ENCODE measurements around the gene DHRS3.

DHRS3 gene

DNA sequence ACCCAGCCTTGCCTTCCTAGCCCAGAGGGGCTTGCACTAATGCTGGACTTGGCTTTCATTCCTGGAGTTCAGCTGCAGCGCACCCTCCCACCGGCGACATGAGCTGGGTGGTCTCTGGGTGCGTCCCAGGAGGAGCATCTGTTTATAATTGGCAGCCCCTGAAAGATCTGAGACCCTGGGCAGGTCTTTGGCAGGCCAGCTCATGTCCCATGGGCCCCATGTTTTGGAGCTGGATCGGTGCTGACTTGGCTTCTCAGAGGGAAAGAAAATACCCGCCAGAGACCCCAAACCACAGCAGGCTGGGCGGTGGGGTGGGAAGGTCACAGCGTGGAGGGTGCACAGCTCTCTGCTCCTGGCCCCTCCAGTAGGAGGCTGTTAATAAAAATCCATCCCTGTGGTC is 29.3 kb downstream of the DHRS3 start:
- DNase-seq (ENCODE audit: low read depth): no peak
- no peak overlapping the region for H3K4me3 ChIP-seq (ENCODE audit: control insufficient read depth, low read depth, low read length)
- TF ChIP-seq, protein P1, sequence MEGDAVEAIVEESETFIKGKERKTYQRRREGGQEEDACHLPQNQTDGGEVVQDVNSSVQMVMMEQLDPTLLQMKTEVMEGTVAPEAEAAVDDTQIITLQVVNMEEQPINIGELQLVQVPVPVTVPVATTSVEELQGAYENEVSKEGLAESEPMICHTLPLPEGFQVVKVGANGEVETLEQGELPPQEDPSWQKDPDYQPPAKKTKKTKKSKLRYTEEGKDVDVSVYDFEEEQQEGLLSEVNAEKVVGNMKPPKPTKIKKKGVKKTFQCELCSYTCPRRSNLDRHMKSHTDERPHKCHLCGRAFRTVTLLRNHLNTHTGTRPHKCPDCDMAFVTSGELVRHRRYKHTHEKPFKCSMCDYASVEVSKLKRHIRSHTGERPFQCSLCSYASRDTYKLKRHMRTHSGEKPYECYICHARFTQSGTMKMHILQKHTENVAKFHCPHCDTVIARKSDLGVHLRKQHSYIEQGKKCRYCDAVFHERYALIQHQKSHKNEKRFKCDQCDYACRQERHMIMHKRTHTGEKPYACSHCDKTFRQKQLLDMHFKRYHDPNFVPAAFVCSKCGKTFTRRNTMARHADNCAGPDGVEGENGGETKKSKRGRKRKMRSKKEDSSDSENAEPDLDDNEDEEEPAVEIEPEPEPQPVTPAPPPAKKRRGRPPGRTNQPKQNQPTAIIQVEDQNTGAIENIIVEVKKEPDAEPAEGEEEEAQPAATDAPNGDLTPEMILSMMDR (IDR thresholded peaks at IDR 0.05; ENCODE audit: control insufficient read depth, insufficient read depth, low read depth, low read length, missing control alignments): no peak

DNA sequence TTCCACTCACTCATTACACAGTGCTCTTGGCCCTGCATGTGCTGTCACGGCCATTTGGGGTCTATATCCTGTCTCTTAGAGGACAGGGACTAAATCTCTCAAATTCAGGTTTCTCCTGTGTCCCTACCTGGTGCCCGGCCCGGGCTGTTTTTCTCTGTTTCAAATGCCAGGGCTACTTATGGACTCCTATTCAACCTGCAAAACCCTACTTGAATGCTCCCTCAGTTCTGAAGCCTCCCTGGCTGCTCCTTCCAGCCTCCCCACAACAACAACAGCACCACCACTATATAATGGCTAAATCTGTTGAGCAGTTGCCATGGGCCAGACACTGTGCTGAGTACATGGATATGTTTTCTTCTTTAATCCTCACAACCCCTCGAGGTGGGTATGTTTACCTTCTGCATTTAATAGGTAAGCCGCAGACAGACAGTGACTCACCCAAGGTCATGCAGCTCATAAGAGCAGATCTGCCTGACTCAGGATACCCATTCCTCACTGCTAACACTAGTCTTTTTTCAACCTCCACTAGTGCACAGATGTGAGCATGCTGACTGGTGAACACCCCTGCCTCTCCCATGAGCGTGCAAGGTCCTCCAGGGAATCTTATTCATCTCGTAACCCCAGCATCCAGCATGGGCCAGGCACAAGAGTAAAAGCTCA is 29.9 kb downstream of the DHRS3 start:
- TF ChIP-seq, protein P1 (IDR thresholded peaks at IDR 0.05; ENCODE audit: control insufficient read depth, insufficient read depth, low read depth, low read length, missing control alignments): no peak
- H3K4me3 ChIP-seq (ENCODE audit: control insufficient read depth, low read depth, low read length): no peak overlapping the region
- no peak for DNase-seq (ENCODE audit: low read depth)

DNA sequence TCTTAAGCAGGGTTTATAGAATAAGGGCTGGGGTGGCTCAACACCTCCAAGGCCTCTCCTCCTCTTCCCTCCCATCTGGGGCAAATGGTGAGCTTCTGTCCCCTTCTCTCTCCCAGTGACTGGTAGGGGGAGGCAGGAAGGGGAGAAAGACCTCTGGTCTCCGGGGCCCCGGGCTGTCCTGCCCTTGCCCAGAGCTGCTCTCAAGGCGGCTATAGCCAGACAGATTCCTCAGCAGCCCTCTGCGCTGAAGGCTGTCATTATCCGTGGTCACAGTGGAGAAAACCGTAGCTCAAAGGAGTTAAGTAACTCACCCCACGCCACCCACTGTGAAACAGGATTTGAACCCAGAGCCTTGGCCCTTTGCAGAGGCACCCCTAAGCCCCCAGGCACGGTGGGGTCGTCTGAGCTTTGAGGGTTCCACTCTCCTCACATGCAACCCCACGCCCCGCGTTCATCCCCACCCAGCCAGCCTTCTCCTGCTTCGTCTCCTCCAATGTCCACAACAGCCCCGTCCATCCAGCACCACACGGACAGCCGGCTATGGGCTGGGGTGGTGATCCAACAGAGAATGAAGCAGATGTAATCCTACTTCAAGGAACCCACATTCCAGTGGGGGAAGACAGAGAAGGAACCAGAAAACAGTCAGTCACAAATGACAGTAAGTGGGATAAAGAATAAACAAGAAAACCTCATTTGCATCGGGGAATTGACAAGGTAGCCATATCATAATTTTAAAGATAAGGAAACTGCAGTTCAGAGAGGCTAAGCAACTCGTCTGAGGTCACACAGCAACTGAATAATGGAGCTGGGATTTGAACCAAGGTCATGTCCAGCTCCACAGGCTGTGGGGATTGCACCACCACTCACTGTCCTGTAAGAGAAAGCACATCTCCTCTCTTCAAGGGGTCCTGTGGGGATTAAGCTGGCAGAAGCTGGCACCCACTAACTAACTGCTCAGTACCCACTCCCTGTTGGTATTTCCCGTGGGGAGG is 31.8 kb downstream of the DHRS3 start:
- no peak for DNase-seq (ENCODE audit: low read depth)
- H3K4me3 ChIP-seq (ENCODE audit: control insufficient read depth, low read depth, low read length): no peak overlapping the region
- TF ChIP-seq, protein P1 (IDR thresholded peaks at IDR 0.05; ENCODE audit: control insufficient read depth, insufficient read depth, low read depth, low read length, missing control alignments): no peak

DNA sequence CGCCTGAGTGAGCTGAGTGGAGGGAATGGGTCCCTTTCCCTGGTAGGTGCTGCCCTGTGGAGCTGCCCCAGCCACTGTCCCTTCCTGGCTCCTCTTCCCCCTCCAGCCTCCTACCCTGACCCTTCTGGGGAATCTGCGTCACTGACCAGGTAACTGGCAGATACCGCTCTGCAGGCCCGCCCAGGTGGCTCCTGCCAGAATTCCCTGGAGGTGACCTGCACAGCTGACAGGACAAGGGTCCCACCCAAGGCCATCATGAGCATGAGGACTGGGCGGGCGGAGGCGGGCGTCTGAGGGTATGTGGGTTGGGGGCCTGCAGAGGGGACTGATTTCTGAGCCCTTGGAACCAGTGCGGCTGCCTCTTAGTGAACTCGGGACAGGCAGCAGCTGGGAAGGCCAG is 32.5 kb downstream of the DHRS3 start:
- no peak for DNase-seq (ENCODE audit: low read depth)
- no peak overlapping the region for H3K4me3 ChIP-seq (ENCODE audit: control insufficient read depth, low read depth, low read length)
- TF ChIP-seq, protein P1 (IDR thresholded peaks at IDR 0.05; ENCODE audit: control insufficient read depth, insufficient read depth, low read depth, low read length, missing control alignments): no peak

DNA sequence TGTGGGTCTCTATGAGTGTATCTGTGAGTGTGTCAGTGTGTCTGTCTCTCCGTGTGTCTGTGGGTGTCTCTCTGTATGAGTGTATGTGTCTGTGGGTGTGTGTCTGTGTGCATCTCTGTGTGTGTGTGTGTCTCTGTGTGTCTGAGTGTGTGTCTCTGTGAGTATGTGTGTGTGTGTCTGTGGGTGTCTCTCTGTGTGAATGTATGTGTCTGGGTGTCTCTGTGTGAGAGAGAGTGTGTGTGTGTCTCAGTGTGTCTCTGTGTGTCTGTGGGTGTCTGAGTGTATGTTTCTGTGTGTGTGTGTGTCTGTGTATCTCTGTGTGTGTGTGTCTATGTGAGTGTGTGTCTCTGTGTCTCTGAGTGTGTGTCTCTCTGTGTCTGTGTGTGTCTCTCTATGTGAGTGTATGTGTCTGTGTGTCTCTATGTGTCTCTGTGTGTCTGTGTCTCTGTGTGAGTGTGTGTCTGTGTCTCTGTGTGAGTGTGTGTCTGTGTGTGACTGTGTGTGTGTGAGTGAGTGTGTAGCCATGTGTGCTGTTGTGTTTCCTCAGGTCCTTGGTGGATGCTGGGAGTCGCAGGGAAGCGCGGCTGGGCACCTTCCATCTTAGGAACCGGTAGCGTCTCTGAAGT is 33.0 kb downstream of the DHRS3 start:
- TF ChIP-seq, protein P1 (IDR thresholded peaks at IDR 0.05; ENCODE audit: control insufficient read depth, insufficient read depth, low read depth, low read length, missing control alignments): no peak
- no peak overlapping the region for H3K4me3 ChIP-seq (ENCODE audit: control insufficient read depth, low read depth, low read length)
- DNase-seq (ENCODE audit: low read depth): no peak

DNA sequence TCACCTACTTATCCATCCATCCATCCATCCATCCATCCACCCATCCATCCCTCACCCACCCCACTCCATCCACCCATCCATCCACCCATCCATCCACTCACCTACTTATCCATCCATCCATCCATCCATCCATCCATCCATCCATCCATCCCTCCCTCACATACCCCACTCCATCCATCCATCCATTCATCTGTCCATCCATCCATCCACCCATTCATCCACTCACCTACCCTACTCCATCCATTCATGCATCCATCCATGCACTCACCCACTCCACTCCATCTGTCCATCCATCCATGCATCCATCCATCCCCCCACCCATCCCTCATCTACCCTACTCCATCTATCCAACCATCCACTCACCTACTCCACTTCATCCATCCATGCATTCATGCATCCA is 34.5 kb downstream of the DHRS3 start:
- no peak for DNase-seq (ENCODE audit: low read depth)
- TF ChIP-seq, protein P1 (IDR thresholded peaks at IDR 0.05; ENCODE audit: control insufficient read depth, insufficient read depth, low read depth, low read length, missing control alignments): no peak
- no peak overlapping the region for H3K4me3 ChIP-seq (ENCODE audit: control insufficient read depth, low read depth, low read length)

Measured in AG09309 (cell line).